SK-N-SH (cell line): ENCODE measurements around the gene EFCAB14. TPM values are rescaled to one million over a fixed set of nuclear protein-coding genes. Genes with fewer than 3 reads are reported as not detected.

Experiments used
- CTCF ChIA-PET: fragments of 300-600, 350-600 bp; formaldehyde crosslinking; extraction: SDS; loops from one replicate; lab custom pipeline; 2021; lab: Yijun Ruan, JAX
- POLR2A ChIA-PET: fragments of 350-600 bp; sonication (Branson Sonifier 250); formaldehyde crosslinking; extraction: SDS; loops from one replicate; lab custom pipeline; 2020; ENCODE audit warnings: antibody characterized with exemption, inconsistent platforms; lab: Yijun Ruan, JAX
- DNase-seq: peaks from one replicate; pipeline ENCODE4 v3.0.0; 2012
- H2AFZ ChIP-seq: fragments of 200-600 bp; sonication (generic); 2 replicates; pipeline ENCODE4 v1.8.1; 2016; ENCODE audit warnings: antibody characterized with exemption, mild to moderate bottlenecking, low read depth
- H3F3A ChIP-seq: fragments of 200-600 bp; sonication (generic); replicated peaks from 2 replicates; pipeline ENCODE3; 2016; ENCODE audit warnings: antibody characterized with exemption, mild to moderate bottlenecking; ENCODE audit not compliant: insufficient read depth
- H3K27ac ChIP-seq, 2 experiments: fragments of 200-500 bp in 1 of 2; fragments of 200-600 bp in 1 of 2; sonication (Bioruptor generic) in 1 of 2; sonication (generic), shearing (Covaris generic) in 1 of 2; 2 replicates each; pipeline versions ENCODE4 v1.5.1 to v1.6.1; 2014 to 2016; ENCODE audit warnings: low read depth in 2 of 2, inconsistent platforms in 1 of 2, low read length in 1 of 2, mild to moderate bottlenecking in 1 of 2, mixed read lengths in 1 of 2
- H3K27me3 ChIP-seq: fragments of 200-600 bp; sonication (generic), shearing (Covaris generic); 2 replicates; pipeline ENCODE4 v1.6.1; 2016; ENCODE audit warnings: mixed run types; ENCODE audit not compliant: insufficient read depth
- H3K36me3 ChIP-seq, 2 experiments: fragments of 200-500 bp in 1 of 2; fragments of 200-600 bp in 1 of 2; sonication (Bioruptor generic) in 1 of 2; sonication (generic) in 1 of 2; replicated peaks in 1 of 2; 2 replicates each; pipeline versions ENCODE3 to v1.5.1; 2014 to 2016; ENCODE audit warnings: low read length in 1 of 2, mild to moderate bottlenecking in 1 of 2; ENCODE audit not compliant: insufficient read depth in 2 of 2, control insufficient read depth in 1 of 2
- H3K4me1 ChIP-seq, 2 experiments: fragments of 200-500 bp in 1 of 2; fragments of 200-600 bp in 1 of 2; sonication (Bioruptor generic) in 1 of 2; sonication (generic), shearing (Covaris generic) in 1 of 2; 2 replicates each; pipeline versions ENCODE4 v1.5.1 to v1.6.1; 2014 to 2016; ENCODE audit warnings: low read depth in 1 of 2, low read length in 1 of 2, mixed run types in 1 of 2; ENCODE audit not compliant: insufficient read depth in 2 of 2, control insufficient read depth in 1 of 2
- H3K4me2 ChIP-seq: fragments of 200-600 bp; sonication (generic), shearing (Covaris generic); 2 replicates; pipeline ENCODE4 v1.6.1; 2017; ENCODE audit warnings: mixed run types
- H3K4me3 ChIP-seq, 2 experiments: fragments of 200-500 bp in 1 of 2; fragments of 200-600 bp in 1 of 2; sonication (Bioruptor generic) in 1 of 2; sonication (generic), shearing (Covaris generic) in 1 of 2; 2 replicates each; pipeline versions ENCODE4 v1.5.1 to v1.8.1; 2014 to 2016; ENCODE audit warnings: low read depth in 2 of 2, inconsistent platforms in 1 of 2, low read length in 1 of 2, mild to moderate bottlenecking in 1 of 2, mixed read lengths in 1 of 2, moderate library complexity in 1 of 2
- H3K79me2 ChIP-seq: fragments of 200-600 bp; sonication (generic); 2 replicates; pipeline ENCODE4 v1.8.1; 2017; ENCODE audit warnings: mild to moderate bottlenecking; ENCODE audit not compliant: insufficient read depth
- H3K9ac ChIP-seq: fragments of 200-600 bp; sonication (generic); 2 replicates; pipeline ENCODE4 v1.6.1; 2017; ENCODE audit warnings: mixed run types
- H3K9me2 ChIP-seq: fragments of 200-600 bp; sonication (generic); 2 replicates; pipeline ENCODE4 v1.6.1; 2017; ENCODE audit warnings: mixed run types
- H3K9me3 ChIP-seq: fragments of 200-600 bp; sonication (generic); 2 replicates; pipeline ENCODE4 v1.6.1; 2017; ENCODE audit warnings: mixed run types, mild to moderate bottlenecking, moderate library complexity
- H4K20me1 ChIP-seq: fragments of 200-600 bp; sonication (generic); 2 replicates; pipeline ENCODE4 v1.6.1; 2017; ENCODE audit warnings: mild to moderate bottlenecking, mixed run types; ENCODE audit not compliant: insufficient read depth
- FOSL2 ChIP-seq: IDR thresholded peaks from 2 replicates; pipeline ENCODE4 v1.4.0; 2012; ENCODE audit warnings: low read depth, mild to moderate bottlenecking, moderate library complexity, borderline replicate concordance
- FOXM1 ChIP-seq: IDR thresholded peaks from 2 replicates; pipeline ENCODE4 v1.4.0; 2012; ENCODE audit warnings: low read depth, mild to moderate bottlenecking
- IRF3 ChIP-seq: fragments of 150-350 bp; IDR thresholded peaks from 2 replicates; pipeline ENCODE4 v1.6.1; 2016; ENCODE audit warnings: mild to moderate bottlenecking, low read depth, low read length
- JUND ChIP-seq: IDR thresholded peaks from 2 replicates; pipeline ENCODE4 v1.4.0; 2012
- NFIC ChIP-seq: IDR thresholded peaks from 2 replicates; pipeline ENCODE4 v1.4.0; 2012; ENCODE audit warnings: borderline replicate concordance
- NRF1 ChIP-seq: IDR thresholded peaks from 2 replicates; pipeline ENCODE4 v1.6.1; 2012; ENCODE audit warnings: low read depth, mild to moderate bottlenecking, low read length
- PBX3 ChIP-seq: IDR thresholded peaks from 2 replicates; pipeline ENCODE4; 2012
- POLR2AphosphoS5 ChIP-seq: IDR thresholded peaks from 2 replicates; pipeline ENCODE4 v1.6.1; 2012; ENCODE audit warnings: low read depth, low read length
- SIN3A ChIP-seq: IDR thresholded peaks from 2 replicates; pipeline ENCODE4 v1.6.1; 2012; ENCODE audit warnings: low read depth, mild to moderate bottlenecking, low read length, moderate library complexity, borderline replicate concordance
- SMC3 ChIP-seq: IDR thresholded peaks from 2 replicates; pipeline ENCODE4 v1.6.1; 2012; ENCODE audit warnings: low read depth, low read length, improper control_type of control experiment
- TCF12 ChIP-seq: IDR thresholded peaks from 2 replicates; pipeline ENCODE4 v1.4.0; 2012
- TEAD4 ChIP-seq: IDR thresholded peaks from 2 replicates; pipeline ENCODE4 v1.4.0; 2012; ENCODE audit warnings: mild to moderate bottlenecking, borderline replicate concordance; ENCODE audit not compliant: insufficient read depth
- WGBS: methylation state at CpG from one replicate; pipeline ENCODE4 v1.1.6; 2017; ENCODE audit warnings: low lambda C conversion rate; 5-methylcytosine and 5-hydroxymethylcytosine counted together
- polyA plus RNA-seq, 3 experiments: library from polyadenylated mRNA; depleted of rRNA; stranded (reverse); fragments of >200 nt; gene quantifications; 2 replicates each; pipeline ENCODE4 v1.2.3, GENCODE V29; 2012

Gene EFCAB14
- polyA plus RNA-seq, 1 of the 3 experiments (the other 2 are of a cell fraction), result 13.6 TPM

- H3K79me2 ChIP-seq, result no peaks in the 10 kb centered on the region
- peaks cover 12 to 41% of the 10 kb centered on the region in 2 experiments for H3K36me3 ChIP-seq
- H2AFZ ChIP-seq, result no peak overlapping the region
- TF ChIP-seq JUND (no peak), PBX3 (no peak), POLR2AphosphoS5 (no peak), FOXM1 (no peak), SIN3A (no peak), TEAD4 (no peak), TCF12 (no peak), NRF1 (no peak), NFIC (no peak), IRF3 (no peak), SMC3 (no peak), FOSL2 (no peak)
- TF ChIP-seq, all 33 proteins: peak for 0
- Histone ChIP-seq H3K9me2 (no peaks in the 10 kb centered on the region), H3K9ac (no peak overlapping the region), H4K20me1 (no peaks in the 10 kb centered on the region), H3K27me3 (no peaks in the 10 kb centered on the region), H3K27ac (no peak overlapping the region), H3F3A (no peaks in the 10 kb centered on the region), H3K4me1 (no peaks in the 10 kb centered on the region), H3K9me3 (no peaks in the 10 kb centered on the region), H3K4me2 (no peak overlapping the region), H3K4me3 (no peak overlapping the region)
- POLR2A ChIA-PET, result interaction anchor here (0.7 kb wide), 1 partner anchor 10 kb away, joined by 3 read pairs; no protein-coding TSS in a partner anchor
- WGBS, result 94% methylated on average over 2 of the region's 2 CpGs
- CTCF ChIA-PET, result interaction anchor here (1.4 kb wide), 1 partner anchor 10 kb away, joined by 5 read pairs; no protein-coding TSS in a partner anchor
- DNase-seq, result no peak
Observed at GRCh38 chr1:46630719-46631118, 88.2 kb downstream of the EFCAB14 start.

Other genes with a start within 250 kb of the EFCAB14 start
- gene DMBX1, start 229.3 kb downstream of the EFCAB14 start, polyA plus RNA-seq (2012; rRNA removed), result not detected in 2 replicates
- not detected in 2 replicates for gene KNCN, start 167.5 kb downstream of the EFCAB14 start, polyA plus RNA-seq (2012; rRNA removed)
- gene MKNK1, start 114.8 kb downstream of the EFCAB14 start, polyA plus RNA-seq (2012; rRNA removed), result 28.2 and 29.6 TPM in 2 replicates
- 8.6 and 10.6 TPM in 2 replicates for gene MOB3C, start 102.3 kb downstream of the EFCAB14 start, polyA plus RNA-seq (2012; rRNA removed)
- 39.9 and 51.0 TPM in 2 replicates for gene ATPAF1, start 50.8 kb downstream of the EFCAB14 start, polyA plus RNA-seq (2012; rRNA removed)
- gene TEX38, start 47.3 kb downstream of the EFCAB14 start, polyA plus RNA-seq (2012; rRNA removed), result 0.07 and 0.24 TPM in 2 replicates
- gene CYP4B1, start 79.9 kb upstream of the EFCAB14 start, polyA plus RNA-seq (2012; rRNA removed), result not detected in 2 replicates
- not detected in 2 replicates for gene CYP4A11, start 222.4 kb upstream of the EFCAB14 start, polyA plus RNA-seq (2012; rRNA removed)